Erythroblast (primary cell): ENCODE data around the gene COL2A1.

ENCODE experiments used
- GATA1 ChIP-seq: IDR thresholded peaks from 2 replicates; pipeline ENCODE4 v1.6.1; 2011; ENCODE audit warnings: low read depth, mild to moderate bottlenecking, control low read depth, low read length, moderate library complexity
- POLR2A ChIP-seq: IDR thresholded peaks from 2 replicates; pipeline ENCODE4 v1.6.1; 2011; ENCODE audit warnings: mild to moderate bottlenecking, low read length

DNA sequence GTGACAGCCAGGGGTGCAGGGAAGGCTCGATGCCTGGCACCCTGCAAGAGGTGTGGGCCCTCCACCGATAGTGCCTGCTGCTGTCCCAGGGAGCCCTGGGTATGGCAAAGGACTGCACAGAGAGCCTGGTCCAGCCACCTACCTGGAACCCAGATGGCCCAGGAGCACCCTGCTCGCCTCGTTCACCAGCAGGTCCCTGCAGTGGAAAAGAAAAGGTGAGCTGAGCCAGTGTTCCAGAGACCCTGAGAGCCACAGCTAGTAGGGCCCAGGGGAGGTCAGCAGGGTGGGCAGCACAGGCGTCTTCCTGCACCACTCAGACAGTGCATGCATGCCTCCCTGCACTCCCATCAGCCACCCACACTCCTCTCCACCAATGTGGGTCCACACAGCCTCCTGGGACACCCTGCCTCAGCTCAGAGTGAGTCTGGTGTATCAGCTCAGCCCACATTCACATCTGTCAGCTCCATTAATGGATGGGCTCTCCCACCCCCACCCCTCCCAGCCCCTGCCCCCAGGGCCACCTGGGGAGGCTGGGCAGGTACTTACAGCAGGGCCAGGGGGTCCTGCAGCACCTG lies 20.6 kb downstream of the COL2A1 start:
- TF ChIP-seq POLR2A: no peak
- no peak for TF ChIP-seq GATA1
